Midbrain (tissue), 1 donor: ENCODE measurements around the gene PLEKHH2.
A peak's percentile ranks its signal among the peaks of the same experiment; 100 is the strongest.
"Not testable (repeated sequence)": the region's sequence is repeated elsewhere in the genome, so short reads cannot be mapped to it uniquely, and the experiment has no call there.

Source experiments
- DNase-seq: peaks from one replicate; lab custom pipeline; 2025; lab: John Stamatoyannopoulos, UW

The PLEKHH2 gene

GRCh38 chr2:43636621-43637020, 439 bp upstream of the PLEKHH2 start:
- DNase-seq: no peak

DNA sequence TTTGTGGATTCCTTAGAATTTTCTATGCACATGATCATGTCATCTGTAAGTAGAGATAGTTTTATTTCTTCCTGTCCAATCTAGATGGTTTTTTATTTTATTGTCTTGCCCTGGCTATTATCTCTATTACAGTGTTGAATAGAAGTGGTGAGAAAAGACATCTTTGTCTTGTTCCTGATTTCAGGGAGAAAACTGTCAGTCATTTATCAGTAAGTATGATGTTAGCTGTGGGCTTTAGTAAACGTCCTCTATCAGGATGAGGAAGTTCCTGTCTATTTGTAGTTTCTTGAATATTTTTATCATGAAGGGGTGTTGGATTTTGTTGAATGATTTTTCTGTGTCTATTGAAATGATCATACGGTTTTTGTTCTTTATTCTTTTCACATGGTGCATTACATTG, 5.3 kb downstream of the PLEKHH2 start:
- no peak for DNase-seq

GRCh38 chr2:43643680-43644079, 6.6 kb downstream of the PLEKHH2 start:
- no peak for DNase-seq

DNA sequence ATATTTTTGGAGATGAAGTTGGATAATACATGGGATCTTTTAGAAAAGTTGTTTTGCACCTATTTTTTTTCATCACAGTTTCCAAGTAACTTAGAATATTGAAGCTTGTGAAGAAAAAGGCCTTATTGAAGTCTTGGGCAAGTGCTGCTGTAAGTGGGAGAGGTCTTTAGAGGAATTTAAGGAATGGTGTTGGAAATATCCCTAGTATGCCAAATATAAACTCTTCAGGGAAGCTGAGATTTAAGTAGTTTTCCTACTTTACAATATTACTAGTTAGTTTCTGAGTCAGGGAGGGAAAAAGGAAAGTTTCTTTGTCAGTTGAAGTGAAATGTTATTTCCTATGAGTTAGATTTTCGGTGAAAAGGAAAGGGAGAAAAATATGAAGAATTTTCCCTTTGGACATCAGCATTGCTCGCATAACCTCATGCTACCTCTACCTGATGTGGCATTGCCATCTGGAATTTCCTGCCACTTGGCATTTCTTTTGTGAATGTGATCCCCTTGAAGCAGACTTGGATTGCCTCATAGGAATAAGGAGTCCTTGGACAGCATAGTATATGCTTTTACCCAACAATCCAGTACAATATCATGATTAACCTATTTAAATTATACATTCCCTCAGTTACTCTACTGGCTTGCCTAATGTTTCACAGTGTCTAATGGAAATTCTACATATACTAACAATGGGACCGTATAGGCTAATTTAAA, 12.1 kb downstream of the PLEKHH2 start:
- no peak for DNase-seq

DNA sequence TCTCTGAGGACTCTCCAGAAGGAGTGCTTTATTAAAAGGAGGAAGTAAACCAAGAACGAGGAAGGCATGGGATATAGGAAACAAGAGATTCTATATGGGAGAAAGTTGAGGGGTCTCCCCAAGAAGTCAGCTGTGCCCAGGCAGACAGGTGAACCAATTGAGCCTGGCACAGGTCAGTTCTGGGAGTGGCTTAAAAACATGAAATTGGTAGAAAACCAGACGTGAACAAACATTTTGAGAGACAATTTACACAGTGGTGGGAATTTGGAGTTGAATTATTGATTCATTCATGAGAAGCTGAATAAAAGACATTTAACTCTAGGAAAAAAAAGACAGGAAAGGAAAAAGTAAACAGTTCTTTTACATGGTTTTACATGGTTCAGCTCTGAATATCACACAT, 16.4 kb downstream of the PLEKHH2 start:
- no peak for DNase-seq

GRCh38 chr2:43657241-43657640, 20.2 kb downstream of the PLEKHH2 start:
- no peak for DNase-seq

DNA sequence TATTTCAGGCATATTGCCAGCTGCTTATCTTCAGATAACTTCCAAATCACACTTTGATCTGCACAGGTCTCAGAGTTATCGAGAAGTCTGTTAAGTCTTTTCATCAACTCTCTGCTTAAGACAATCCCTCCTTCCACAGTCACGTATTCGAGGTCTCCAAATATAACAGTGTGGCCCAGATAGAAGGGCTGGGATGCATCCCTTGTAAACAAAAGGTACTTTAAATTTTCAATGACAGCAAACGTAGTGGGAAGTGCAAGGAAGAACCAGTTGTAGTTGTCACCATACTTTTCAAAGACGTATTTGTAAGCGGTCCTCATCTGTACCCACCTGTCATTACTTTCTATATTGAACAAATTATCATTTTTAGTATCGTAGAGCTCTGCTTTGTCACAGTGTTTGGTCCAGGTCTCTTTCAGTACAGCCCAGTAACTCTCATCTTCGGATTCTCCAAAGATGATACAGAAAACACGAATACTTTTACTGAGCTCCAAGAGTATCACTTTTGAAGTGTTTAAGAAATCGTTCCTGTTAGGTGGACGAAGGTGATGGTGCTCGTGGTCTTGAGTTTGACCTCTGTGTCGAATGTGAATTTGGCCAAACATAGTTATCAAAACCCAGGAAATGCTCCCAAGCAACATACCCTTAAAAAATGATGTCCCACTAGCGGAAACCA, 38.7 kb downstream of the PLEKHH2 start:
- DNase-seq: peak; percentile 40

DNA sequence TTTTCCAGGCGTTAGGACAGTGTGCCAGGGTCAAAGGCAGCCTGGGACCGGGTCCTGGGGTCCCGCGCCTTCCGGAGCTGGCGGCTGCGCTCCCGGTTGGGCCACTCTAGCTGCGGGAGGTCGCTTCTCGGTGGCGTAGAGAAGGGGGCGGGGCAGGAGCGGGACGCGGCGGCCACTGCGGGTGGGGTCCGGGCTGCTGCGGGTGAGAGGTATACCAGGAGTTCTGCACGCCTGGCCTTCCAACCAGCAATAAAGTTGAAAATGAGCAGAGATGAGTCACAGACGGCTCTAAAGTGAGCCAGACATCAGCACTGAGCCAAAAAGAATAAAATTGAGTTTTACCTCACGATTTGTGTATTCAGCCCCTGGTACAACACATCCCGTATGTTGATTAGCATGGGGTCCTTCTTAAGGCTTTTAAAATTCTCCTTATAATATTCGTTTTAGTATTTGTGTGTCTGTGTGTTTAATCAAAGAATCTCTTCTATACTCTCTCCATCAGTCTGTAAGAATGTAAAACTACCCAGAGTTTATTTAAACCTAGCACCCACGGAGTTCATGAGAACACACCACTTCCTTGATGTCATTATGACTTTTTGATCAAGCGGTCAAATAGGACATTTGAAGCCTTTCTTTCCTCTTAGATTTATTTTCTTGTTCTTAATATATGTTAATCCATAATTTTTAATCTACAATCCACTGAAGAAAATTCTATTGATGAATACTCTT, 39.4 kb downstream of the PLEKHH2 start, which contains the start of gene C1GALT1C1L:
Gene C1GALT1C1L, minus strand, starts transcription at position 108 of the 729 bp plus-strand sequence. Its CDS starts 107 bp downstream, at position 1.
- DNase-seq: peak; percentile 41

DNA sequence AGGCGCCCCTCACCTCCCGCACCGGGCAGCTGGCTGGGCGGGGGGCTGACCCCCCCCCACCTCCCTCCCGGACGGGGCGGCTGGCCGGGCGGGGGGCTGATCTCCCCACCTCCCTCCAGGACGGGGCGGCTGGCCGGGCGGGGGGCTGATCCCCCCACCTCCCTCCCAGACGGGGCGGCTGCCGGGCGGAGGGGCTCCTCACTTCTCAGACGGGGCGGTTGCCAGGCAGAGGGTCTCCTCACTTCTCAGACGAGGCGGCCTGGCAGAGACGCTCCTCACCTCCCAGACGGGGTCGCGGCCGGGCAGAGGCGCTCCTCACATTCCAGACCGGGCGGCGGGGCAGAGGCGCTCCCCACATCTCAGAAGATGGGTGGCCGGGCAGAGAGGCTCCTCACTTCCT, 40.7 kb downstream of the PLEKHH2 start:
- DNase-seq: not testable (repeated sequence)

GRCh38 chr2:43685357-43685756, 48.3 kb downstream of the PLEKHH2 start:
- DNase-seq: no peak

- no peak for DNase-seq
These were observed 52.9 kb downstream of the PLEKHH2 start for GRCh38 chr2:43689999-43690398.

GRCh38 chr2:43692428-43692994, 55.5 kb downstream of the PLEKHH2 start:
- no peak for DNase-seq

- DNase-seq: not testable (repeated sequence)
These were observed 61.1 kb downstream of the PLEKHH2 start for GRCh38 chr2:43698140-43698539.

- DNase-seq: no peak
These were observed 62.7 kb downstream of the PLEKHH2 start for GRCh38 chr2:43699761-43700160.

DNA sequence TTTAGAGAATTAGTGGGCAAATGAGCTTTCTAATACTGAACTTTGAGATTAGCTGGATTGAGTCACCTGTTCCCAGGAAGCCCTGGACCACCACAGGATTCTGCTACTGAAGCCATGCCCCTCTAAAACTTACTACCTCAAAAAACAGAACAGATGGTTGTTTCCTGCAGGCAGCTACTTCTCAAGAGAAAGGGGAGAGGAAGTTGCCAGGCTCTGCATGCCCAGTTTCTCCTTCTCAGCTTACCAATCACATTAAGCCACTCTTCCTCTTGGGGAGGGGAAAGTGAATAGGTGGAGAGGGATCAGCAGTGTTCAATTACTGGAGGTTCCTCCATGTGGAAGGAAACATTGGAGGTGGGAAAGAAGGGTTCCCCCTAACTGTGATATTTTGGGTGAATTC, 64.1 kb downstream of the PLEKHH2 start:
- DNase-seq: no peak

DNA sequence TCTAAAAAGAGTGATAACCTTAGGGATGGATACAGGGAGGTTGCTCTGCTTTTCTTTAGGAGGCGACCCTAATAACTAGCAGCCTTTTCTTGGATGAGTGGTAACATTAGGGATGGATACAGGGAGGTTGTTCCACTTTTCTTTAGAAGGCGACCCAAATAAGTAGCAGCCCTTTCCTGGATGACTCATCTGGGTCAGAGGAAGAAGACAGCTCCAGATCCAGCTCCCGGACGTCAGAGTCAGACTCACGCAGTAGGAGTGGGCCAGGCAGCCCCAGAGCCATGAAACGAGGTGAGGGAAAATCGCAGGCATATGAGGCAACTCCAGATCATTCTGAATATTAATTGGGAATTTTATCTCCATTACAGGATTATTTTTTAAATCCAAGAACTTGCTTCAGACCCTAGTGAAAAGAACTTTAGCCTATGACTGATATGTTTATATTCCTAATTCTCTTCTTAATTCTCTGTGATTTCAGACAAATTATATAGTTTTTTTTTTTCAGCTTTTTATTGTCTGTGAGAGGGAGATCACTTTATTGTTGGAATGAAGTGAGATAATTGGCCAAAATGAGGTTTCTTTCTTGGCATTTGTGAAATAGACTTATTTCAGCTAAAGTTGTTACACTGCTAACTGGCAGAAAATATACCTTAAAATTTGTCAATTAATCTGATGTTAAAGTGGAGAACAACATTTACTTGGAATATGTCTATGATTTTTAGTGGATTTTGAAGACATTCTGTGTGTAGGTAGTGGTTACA, 70.4 kb downstream of the PLEKHH2 start:
- no peak for DNase-seq

DNA sequence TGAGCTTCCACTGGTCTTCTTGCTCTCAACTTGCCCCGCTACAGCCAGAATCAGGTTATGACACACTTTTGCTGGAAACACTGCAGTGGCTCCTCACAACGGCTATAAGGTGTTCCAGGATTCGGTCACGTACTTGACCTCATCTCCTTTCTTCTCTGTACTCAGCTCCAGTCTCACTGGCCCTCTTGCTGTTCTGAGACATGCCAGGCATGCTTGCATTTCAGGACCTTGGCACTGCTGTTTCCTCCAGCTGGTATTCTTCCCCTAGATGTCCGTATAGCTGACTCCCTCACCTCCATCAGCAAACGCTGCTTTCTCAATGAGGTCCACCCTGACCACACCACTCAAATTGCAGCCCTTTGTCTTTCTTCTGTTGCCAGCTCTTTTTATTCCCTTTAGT, 71.1 kb downstream of the PLEKHH2 start:
- no peak for DNase-seq

- DNase-seq: no peak
These were observed 71.8 kb downstream of the PLEKHH2 start for GRCh38 chr2:43708891-43709290.

GRCh38 chr2:43710866-43711265, 73.8 kb downstream of the PLEKHH2 start:
- no peak for DNase-seq

GRCh38 chr2:43714164-43714563, 77.1 kb downstream of the PLEKHH2 start:
- no peak for DNase-seq

DNA sequence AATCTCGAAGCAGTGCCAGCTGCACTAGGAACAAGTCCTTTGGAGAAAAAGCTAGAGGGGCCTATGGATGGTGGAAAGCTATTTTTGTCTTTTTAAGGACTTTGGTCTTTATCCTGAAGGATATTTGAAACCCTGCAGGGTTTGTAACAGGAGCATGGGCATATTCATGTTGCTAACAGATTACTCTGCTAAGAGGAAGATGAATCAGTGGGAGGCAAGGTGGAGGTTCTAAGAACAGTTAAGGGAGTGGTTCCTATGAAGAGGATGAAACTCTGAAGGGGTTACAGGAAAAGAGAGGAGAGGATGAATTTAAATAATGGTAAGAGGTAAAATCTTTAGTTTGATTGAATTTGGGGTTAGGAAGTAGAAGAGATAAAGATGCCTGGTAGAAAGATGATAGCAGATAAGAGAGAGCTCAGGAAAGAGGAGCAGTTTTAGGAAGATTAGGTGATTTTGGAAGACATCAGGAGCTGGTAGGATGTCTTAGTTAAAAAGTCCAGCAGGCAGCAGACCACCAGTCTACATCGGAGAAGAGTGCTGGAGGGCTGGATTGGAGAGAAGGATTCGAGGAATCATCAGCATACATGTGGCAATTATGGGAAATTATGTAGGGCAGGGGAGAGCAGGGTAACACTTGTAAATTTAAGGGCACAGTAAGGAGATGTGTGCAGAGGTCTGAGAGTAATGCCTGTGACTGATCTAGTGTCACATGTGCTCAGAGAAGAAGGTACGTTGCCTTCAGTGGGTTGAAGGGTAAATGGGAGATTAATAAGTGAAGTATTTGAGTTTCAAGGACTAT, 78.4 kb downstream of the PLEKHH2 start:
- DNase-seq: no peak
